OCI-LY7 (cell line): ENCODE data around the gene ARHGEF17. TPM values are rescaled to one million over a fixed set of nuclear protein-coding genes. Genes with fewer than 3 reads are reported as not detected.
"Not testable (repeated sequence)": the region's sequence is repeated elsewhere in the genome, so short reads cannot be mapped to it uniquely, and the experiment has no call there.

Source experiments
- BruUV-seq: library from RNA; stranded (reverse); fragments of 400-500 nt; replicated peaks from 2 replicates; lab custom pipeline; 2021; lab: Mats Ljungman, UMichigan
- CTCF ChIA-PET: fragments of 300-600 bp; sonication (Branson Sonifier 250); formaldehyde crosslinking; loops from one replicate; lab custom pipeline; 2022; ENCODE audit warnings: antibody characterized with exemption; ENCODE audit not compliant: unreplicated experiment; lab: Charles Lee
- POLR2A ChIA-PET: fragments of 300-600 bp; sonication (Branson Sonifier 250); formaldehyde crosslinking; loops from one replicate; lab custom pipeline; 2022; ENCODE audit warnings: antibody characterized with exemption; lab: Charles Lee
- DNase-seq: peaks from one replicate; pipeline ENCODE4 v3.0.0-alpha.2; 2015; ENCODE audit warnings: low spot score
- H2AFZ ChIP-seq: fragments of 200-600 bp; sonication (generic), shearing (Covaris generic); 2 replicates; pipeline ENCODE4 v1.6.1; 2014; ENCODE audit warnings: mild to moderate bottlenecking, antibody characterized with exemption, low read length, moderate library complexity
- H3K27ac ChIP-seq: fragments of 200-600 bp; sonication (generic); 2 replicates; pipeline ENCODE4 v1.5.1; 2014; ENCODE audit warnings: mixed run types, low read depth, mild to moderate bottlenecking, moderate library complexity, low read length, inconsistent platforms; ENCODE audit not compliant: poor library complexity, severe bottlenecking
- H3K36me3 ChIP-seq: fragments of 200-600 bp; sonication (generic); 2 replicates; pipeline ENCODE4 v1.6.1; 2014; ENCODE audit warnings: mild to moderate bottlenecking, antibody characterized with exemption, low read length, moderate library complexity, mixed read lengths; ENCODE audit not compliant: insufficient read depth
- H3K4me1 ChIP-seq: fragments of 200-600 bp; sonication (generic); 2 replicates; pipeline ENCODE4 v1.5.1; 2014; ENCODE audit warnings: mild to moderate bottlenecking, low read length; ENCODE audit not compliant: insufficient read depth, poor library complexity, severe bottlenecking
- H3K4me2 ChIP-seq: fragments of 200-600 bp; sonication (generic); 2 replicates; pipeline ENCODE4 v1.6.1; 2014; ENCODE audit warnings: mild to moderate bottlenecking, low read length
- H3K4me3 ChIP-seq: fragments of 200-600 bp; sonication (generic); 2 replicates; pipeline ENCODE4 v1.5.1; 2014; ENCODE audit warnings: mild to moderate bottlenecking, low read depth, low read length; ENCODE audit not compliant: poor library complexity, severe bottlenecking
- H3K79me2 ChIP-seq: fragments of 200-600 bp; sonication (generic); 2 replicates; pipeline ENCODE4 v1.6.1; 2016; ENCODE audit warnings: low read depth, mild to moderate bottlenecking, low read length, moderate library complexity, mixed read lengths; ENCODE audit not compliant: insufficient read depth
- H3K9me2 ChIP-seq: fragments of 200-600 bp; sonication (generic); 2 replicates; pipeline ENCODE4 v1.6.1; 2016; ENCODE audit warnings: mild to moderate bottlenecking, low read length, mixed read lengths; ENCODE audit not compliant: insufficient read depth
- H3K9me3 ChIP-seq: fragments of 200-600 bp; sonication (generic); 2 replicates; pipeline ENCODE4 v1.6.1; 2014; ENCODE audit warnings: mild to moderate bottlenecking, mixed run types, low read length, mixed read lengths
- H4K20me1 ChIP-seq: fragments of 200-600 bp; sonication (generic); 2 replicates; pipeline ENCODE4 v1.6.1; 2014; ENCODE audit warnings: mild to moderate bottlenecking, antibody characterized with exemption, low read length, moderate library complexity, mixed read lengths; ENCODE audit not compliant: insufficient read depth
- CTCF ChIP-seq: fragments of 200-600 bp; sonication (generic); conservative IDR thresholded peaks from 2 replicates; pipeline ENCODE4 v1.5.1; 2014; ENCODE audit warnings: mild to moderate bottlenecking, antibody characterized with exemption, low read length, moderate library complexity, mixed read lengths
- EZH2phosphoT487 ChIP-seq: fragments of 200-600 bp; sonication (generic); IDR thresholded peaks from 2 replicates; pipeline ENCODE4 v1.6.1; 2018; ENCODE audit warnings: low read depth, borderline replicate concordance, mild to moderate bottlenecking, mixed run types, antibody characterized with exemption, low read length, moderate library complexity, mixed read lengths
- intact Hi-C: fragments of 100-400 bp; cut with micrococcal nuclease; formaldehyde crosslinking; loops from one replicate; pipeline ENCODE4 v1.10.0; 2022; ENCODE audit not compliant: unreplicated experiment
- total RNA-seq, 2 experiments: library from RNA; depleted of rRNA in 1 of 2; stranded (reverse); fragments of >200 nt in 1 of 2; shearing (Covaris generic) in 1 of 2; gene quantifications; 2 replicates each; pipeline ENCODE4 v1.2.3, GENCODE V29; 2014 to 2022

The ARHGEF17 gene
- total RNA-seq, 2 experiments from 2014 or later: 0.19 to 1.4 TPM

- Histone ChIP-seq H3K4me3 (no peak overlapping the region), H3K9me2 (no peaks in the 10 kb centered on the region), H3K36me3 (no peaks in the 10 kb centered on the region), H3K4me1 (peaks cover 26% of the 10 kb centered on the region), H3K79me2 (no peaks in the 10 kb centered on the region), H4K20me1 (no peaks in the 10 kb centered on the region), H3K4me2 (no peak overlapping the region), H2AFZ (no peak overlapping the region), H3K9me3 (no peaks in the 10 kb centered on the region), H3K27ac (no peak overlapping the region)
- no peak for TF ChIP-seq EZH2phosphoT487
- TF ChIP-seq CTCF: no peak
- BruUV-seq: no TSS peak
- POLR2A ChIA-PET: no interaction called here
- CTCF ChIA-PET: interaction anchor here (1.2 kb wide), 1 partner anchor 21 kb away, joined by 6 read pairs; no protein-coding TSS in a partner anchor
- DNase-seq: peak; percentile 44
- intact Hi-C loops: no loop called here
Measured at GRCh38 chr11:73270016-73270854, 37.8 kb upstream of the ARHGEF17 start.

- no TSS peak for BruUV-seq
- peaks cover 26% of the 10 kb centered on the region for H3K4me1 ChIP-seq
- no peaks in the 10 kb centered on the region for H3K9me2 ChIP-seq
- H3K79me2 ChIP-seq: no peaks in the 10 kb centered on the region
- no peak overlapping the region for H3K4me3 ChIP-seq
- no peaks in the 10 kb centered on the region for H3K36me3 ChIP-seq
- ChIA-PET CTCF (interaction anchor here (1.2 kb wide), 1 partner anchor 20 kb away, joined by 6 read pairs; no protein-coding TSS in a partner anchor), POLR2A (no interaction called here)
- no peak for TF ChIP-seq EZH2phosphoT487
- TF ChIP-seq CTCF: no peak
- no peaks in the 10 kb centered on the region for H3K9me3 ChIP-seq
- DNase-seq: no peak
- peak overlapping the region; percentile 27 for H3K4me2 ChIP-seq
- no peak overlapping the region for H2AFZ ChIP-seq
- intact Hi-C loops: no loop called here
- no peaks in the 10 kb centered on the region for H4K20me1 ChIP-seq
- no peak overlapping the region for H3K27ac ChIP-seq
Measured at GRCh38 chr11:73270855-73271477, 37.1 kb upstream of the ARHGEF17 start.

GRCh38 chr11:73271478-73271865 is 36.6 kb upstream of the ARHGEF17 start:
- intact Hi-C loops, H3K9me2 ChIP-seq, CTCF ChIA-PET, H3K4me3 ChIP-seq, H3K36me3 ChIP-seq, H3K9me3 ChIP-seq, DNase-seq, H3K79me2 ChIP-seq, BruUV-seq, H4K20me1 ChIP-seq, H3K27ac ChIP-seq: not testable (repeated sequence)
- Histone ChIP-seq H3K4me1 (peaks cover 26% of the 10 kb centered on the region), H3K4me2 (peak overlapping the region; percentile 27), H2AFZ (peak overlapping the region; percentile 38; the same call in 1 of the 2 replicates)
- POLR2A ChIA-PET: interaction anchor here (1.7 kb wide), 1 partner anchor 10 kb away, joined by 3 read pairs; no protein-coding TSS in a partner anchor
